NCI-H82 (cell line): ENCODE results near the gene ZNF423.
"Not testable (repeated sequence)": the region's sequence is repeated elsewhere in the genome, so short reads cannot be mapped to it uniquely, and the experiment has no call there.

Source experiments
- DNase-seq: peaks from one replicate; lab custom pipeline; 2025; lab: John Stamatoyannopoulos, UW

The ZNF423 gene

DNA sequence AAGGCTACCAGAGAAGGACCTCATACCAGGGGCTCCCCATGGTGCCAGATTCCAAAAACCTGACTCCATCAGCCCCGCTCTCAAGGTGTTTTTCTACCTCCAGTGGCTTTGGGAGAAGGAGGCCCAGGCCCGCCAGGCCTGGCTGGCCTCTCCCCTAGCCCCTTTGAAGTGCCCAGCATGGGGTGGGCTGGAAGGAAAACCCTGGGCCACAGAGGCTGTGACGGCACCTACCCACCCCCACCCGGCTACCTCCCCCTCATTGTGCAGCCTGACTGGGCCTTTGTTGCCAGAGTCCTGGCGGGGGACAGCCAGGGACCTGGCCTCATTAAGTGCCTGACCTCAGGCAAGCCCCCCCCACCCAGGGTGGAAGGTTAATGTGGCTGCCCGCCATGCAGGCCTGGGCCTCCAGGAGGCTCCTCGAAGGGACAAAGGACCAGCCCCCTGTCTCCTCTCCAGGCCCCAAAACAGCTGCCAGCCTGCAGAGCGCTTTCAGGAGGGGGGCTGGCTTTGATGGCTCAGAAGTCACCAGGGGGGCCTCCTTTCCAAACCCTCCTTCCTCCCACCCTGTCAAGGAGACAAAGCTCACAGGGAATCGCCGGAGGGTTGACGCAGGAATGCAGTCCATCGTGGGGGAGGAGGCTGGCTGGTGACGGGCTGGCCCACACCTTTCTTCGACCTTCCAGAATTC is 159.4 kb downstream of the ZNF423 start:
- no peak for DNase-seq

DNA sequence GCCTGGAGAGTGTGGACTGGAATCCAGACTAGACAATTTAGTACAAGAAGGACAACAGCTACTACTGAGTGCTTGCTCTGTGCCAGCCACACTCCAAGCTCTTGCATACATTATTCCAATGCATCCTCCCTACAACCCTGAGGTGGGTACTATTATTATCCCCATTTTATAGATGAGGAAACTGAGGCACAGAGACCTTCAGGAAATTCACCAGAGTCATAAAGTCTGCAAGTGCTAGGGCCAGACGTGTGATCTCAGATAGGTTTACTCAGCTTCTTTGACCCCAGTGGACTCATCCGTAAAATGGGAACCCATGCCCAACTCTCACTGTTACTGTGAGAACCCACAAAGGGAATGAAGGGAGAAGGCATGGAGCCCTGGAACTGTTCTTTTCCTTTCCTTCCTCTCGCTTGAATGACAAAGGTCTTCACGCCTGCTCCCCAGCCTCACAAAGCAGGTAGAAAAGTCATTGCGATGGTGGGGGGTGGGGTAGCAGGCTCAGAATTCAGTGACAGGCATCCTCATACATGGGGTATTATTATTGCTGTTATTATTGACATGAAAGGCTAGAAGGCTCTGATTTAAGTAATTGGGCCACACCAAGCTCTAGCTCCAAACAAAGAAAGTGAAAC is 160.0 kb downstream of the ZNF423 start:
- DNase-seq = no peak

DNA sequence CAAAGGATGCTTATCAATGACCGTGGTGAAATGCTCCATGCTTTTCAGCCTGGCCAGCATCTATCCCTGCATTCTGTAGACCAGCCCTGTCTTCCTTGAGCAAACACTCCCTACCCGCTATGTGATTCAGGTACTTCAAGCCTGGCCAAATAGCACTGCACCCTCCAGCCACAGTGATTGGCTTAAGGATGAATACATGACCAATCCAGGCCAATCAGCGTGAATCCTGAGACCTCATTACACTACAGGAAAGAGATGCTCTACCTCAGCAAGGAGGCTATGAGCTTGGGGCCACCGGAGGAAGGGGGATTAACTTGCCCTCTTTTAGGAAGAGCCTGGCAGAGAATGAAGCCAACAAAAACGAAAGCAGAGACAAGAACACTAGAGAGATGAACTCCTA is 162.5 kb downstream of the ZNF423 start:
- no peak for DNase-seq

DNA sequence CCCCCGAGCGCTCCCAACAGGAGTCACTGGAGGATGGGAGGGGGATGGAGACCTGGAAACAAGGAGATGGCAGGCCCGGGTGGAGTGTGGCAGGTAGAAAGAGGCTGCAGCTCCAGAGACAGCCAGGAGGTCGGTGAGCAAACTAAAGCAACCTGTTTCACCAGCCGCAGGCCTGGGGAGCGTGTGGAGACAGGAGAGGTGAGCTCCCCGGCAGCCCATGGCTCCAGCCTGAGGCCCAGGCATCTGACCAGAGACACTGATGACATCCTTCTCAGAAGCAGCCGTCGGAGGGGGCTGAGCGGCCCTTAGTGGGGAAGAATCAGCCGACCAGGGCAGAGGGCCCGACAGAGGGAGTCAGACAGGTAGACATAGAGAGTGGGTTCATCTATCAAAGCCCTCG is 165.1 kb downstream of the ZNF423 start:
- no peak for DNase-seq

DNA sequence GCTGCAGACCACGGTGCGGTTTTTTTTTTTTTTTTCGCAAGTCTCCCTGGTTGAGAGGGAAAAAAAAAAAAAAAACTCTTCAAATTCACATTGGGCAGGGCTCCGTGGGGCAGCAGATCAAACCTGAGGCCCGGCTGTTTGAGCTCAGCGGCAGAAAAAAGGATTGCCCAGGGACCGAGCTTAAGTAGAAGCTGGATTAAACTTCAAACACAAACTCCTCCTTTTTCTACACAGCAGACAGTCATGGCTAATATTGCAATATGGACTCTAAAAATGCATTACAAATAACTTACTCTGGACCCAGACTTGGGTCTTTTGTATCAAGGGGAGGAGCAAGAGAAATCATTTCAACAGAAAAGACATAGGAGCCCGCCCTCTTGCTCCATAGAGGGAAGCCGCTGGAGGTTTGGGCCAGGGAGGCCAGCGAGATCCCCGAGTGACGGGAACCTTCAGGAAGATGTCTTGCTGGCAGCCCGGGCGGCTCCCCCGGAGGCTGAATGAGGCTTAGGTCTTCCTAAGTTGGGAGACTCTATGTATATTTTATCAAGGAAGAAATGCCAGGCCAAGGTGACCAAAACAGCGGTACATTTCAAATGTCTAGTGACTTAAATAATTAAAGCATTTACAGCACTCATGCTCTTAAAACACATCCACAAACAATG is 167.7 kb downstream of the ZNF423 start:
- peak; percentile 9 for DNase-seq

DNA sequence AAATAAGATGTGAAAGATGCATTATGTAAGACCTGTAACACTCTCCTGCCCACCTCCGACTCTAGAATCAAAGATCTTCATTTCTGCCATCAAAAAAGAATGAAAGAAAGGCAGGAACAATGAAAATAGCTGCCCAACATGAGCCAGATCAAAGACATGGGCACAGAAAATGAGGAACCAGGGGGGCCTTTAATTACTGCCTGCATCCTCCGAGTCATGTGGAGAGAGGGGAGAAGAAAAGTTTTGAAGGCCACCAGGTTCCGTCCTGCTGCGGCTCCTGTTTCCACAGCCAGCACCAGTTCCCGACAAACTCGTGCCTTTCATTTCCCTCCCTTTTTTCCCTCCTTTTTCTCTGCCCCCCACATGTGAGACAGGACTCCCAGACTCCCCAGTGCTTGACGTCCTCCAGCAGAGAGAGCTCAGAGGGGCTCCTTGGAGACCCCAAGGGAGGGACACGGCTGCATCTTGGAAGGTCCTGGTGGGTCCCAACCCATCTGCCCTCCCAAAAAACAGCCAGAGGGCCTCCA is 168.4 kb downstream of the ZNF423 start:
- no peak for DNase-seq

DNA sequence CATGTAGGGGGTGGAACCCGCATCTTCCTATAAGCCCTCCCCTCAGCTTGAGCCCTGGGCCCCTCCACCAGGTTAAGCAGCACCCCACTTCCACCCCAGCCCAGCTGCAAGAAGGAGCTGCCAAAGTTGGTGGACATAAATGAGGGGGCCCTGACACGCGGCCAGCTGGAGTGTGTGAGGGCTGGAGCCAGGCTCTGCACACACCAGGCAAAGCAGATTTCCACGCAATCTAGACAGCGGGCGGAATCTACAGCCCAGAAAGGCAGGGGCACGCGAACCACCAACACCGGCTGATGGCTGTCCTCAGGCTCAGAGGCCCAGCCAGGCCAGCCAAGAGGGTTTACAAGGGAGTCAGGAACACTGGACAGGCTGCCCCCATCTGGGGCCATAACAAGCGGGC is 171.2 kb downstream of the ZNF423 start:
- no peak for DNase-seq

DNA sequence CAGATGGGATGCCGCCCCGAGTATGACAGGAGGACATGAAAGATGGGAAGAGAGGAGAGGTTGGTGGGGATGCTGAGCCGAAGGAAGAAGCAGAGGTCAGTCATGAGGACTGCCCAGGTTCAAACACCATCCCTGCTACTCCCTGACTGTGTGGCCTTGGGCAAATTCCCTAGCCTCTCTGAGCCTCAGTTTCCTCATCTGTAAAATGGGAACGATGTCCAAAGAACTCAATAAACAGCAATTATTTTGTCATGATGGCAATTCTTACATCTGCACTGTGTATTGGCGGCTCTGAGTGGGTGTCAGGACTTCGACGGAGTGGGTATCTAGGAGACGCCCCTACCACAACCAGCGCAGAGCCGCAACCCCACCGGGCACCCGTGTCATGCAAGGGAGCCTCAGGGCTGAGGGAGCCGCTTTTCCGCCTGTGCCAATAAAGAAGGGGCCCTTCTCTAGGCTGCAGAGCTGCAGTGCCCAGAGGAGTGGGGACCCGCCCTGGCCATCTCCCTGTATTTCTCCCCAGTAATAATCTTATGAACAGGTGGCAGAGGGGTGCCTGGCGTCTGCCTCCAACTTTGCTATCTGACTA is 173.2 kb downstream of the ZNF423 start:
- DNase-seq = no peak

DNA sequence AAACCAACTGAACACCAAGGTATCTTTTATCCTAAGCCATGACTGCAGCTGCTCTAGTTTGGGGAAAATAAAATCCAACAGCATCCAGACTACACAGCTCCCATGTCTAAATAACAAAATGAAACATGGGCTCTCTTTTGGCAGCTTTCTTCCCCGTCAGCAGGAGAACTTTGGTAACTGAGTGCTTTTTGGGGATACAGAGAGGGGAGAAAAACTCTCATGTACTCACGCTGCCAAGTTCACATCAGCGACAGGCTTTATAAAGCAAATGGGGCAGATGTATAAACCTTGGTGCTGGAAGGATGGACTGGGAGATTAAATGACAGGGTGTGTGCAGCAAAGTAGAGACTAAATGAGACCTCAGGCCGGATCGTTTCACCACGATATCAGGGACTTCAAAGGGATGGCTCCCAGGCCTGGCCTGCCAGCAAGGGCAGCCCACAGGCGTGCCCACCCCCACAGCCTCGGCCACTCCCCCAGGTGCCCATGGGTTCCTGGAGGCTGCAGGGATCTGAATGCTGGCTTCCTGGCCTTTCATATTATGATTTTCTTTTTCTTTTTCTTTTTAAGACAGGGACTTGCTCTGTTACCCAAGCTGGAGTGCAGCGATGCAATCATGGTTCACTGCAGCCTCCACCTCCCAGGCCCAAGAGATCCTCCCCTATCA is 174.6 kb downstream of the ZNF423 start:
- DNase-seq = no peak

DNA sequence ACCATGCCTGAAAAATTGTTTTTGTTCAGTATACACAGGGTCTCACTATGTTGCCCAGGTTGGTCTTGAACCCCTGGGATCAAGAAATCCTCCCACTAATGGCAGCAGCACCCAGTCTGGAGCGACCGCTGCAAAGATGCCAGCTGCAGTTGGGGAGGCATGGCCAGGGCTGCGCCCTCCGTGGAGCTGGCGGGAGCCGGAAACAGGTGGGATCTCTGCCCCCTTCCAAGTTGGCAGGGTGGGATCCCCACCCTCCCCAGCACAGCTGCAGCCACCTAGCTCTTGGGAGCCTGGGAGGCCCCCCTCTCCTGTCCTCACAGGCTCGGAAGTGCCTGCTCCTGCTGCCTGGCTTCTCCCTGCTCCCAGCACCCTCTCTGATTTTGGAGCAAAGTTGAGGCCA is 176.8 kb downstream of the ZNF423 start:
- no peak for DNase-seq

DNA sequence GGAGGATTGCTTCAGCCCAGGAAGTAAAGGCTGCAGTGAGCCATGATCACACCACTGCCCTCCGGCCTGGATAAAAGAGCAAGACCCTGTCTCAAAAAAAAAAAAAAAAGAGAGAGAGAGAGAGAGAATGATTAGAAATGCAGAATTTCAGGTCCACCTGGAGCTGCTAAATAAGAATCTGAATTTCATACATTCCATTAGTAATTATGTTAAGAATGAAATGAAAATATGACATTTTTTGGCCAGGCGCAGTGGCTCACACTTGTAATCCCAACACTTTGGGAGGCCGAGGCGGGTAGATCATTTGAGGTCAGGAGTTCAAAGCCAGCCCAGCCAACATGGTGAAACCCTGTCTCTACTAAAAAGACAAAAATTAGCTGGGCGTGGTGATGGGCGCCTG is 178.3 kb downstream of the ZNF423 start:
- DNase-seq = not testable (repeated sequence)

DNA sequence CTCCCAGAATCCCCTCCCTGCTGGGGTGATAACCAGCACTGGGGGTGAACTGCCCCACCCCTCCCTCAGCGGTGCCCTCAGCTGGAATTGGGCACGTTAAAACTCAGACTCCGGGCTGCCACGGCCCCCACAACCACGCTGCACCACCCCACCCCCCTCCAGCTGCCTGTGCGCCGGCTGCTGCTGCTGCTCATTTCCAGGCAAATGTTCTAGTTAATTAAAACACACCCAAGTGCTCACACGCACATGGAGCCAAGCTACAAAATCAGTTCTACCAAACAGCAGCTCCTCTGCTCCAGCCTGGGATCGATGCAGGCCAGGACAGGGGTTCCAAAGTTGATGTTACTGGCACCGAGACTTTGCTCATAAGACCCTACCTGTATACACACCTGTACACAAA is 180.5 kb downstream of the ZNF423 start:
- no peak for DNase-seq

DNA sequence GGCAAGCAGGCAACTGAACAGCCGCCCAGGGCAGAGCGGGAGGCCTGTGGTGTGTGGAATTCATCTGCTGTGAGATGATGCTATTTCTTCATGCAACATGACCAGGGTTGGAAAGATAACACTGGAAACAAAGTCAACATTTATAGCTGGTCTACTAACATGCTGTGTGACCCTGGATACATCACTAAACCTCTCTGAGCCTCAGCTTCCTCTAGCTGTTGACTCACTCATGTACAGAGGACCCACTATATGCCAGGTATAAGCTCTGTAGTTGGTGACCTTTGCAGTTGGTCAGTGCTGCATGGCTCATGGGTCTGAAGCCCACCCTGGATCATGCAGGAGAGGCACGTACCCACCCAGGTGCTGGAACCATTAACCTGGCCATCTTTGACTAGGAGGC is 180.9 kb downstream of the ZNF423 start:
- DNase-seq = no peak

DNA sequence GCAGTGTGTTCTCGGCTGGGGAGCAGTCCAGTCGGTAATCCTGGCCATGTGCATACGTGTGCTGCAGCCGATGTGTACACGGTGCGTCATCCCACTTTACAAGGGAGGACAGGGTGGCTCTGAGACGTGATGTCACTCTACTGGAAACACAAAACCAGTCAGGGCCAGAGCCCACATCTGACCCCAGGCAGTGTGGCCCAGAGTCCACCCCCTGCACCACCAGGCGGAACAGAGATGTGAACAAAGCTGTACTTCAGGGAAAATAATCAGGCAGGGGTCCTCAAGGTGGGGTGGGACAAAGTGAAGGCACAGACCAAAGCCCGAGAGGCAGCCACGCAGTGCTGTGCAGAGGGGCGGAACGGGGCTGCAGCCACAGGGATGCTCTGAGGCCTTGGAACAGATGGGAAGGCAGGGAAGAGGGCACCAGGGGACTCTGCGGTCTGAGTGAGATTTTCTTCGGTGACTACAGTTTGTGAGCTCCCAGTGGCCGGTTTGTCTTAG is 181.5 kb downstream of the ZNF423 start:
- peak; percentile 18 for DNase-seq

DNA sequence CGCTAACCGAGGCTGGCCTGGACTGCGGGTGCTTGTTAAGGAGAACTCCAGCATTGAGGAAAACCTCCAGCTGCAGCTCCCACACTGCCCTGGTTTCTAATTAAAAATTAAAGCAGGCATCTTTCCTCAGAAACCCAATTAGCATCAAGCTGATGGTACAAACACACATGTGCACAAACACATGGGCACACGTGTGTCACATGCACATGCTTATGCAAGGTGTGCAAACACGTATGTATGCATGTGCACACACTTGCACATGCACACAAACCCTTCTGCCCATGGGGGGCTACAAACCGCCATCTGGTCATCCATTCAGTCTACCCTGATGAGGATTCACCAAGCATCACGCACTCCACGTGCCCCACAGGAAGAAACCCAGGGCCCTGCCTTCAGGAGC is 182.5 kb downstream of the ZNF423 start:
- no peak for DNase-seq

DNA sequence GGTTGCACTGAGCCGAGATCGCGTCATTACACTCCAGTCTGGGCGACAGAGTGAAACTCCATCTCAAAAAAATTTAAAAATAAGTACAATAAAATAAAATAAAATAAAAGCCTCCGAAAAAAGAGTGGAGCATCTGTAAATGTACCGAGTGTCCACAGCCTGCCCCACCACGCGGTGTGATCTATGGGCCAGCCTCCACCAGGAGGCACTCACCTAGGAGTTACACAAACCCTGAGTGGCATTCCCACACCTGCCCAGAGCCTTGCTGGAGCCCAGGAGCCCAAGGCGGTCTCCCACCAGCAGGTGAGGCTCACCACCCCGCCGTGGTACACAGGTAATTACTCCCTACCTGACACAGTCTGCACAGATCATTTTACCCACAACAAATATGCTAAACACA is 183.2 kb downstream of the ZNF423 start:
- DNase-seq = no peak

DNA sequence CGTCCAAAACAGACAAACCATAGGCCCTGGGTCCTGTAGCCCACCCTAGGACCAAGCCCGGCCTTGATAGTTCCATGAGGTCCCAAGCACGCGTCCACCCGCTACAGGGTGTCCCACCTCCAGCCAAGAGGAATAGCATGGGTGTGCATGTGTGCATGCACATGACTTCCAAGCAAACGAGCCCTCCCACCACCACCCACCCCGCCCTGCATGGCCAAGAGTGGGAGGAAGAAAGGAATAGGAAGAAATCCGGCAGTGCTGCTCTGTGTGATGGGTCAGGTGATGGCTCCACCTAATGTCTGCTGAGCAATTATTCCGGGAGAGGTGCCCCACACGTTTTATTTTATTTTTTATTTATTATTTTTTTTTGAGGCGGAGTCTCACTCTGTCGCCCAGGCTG is 184.6 kb downstream of the ZNF423 start:
- no peak for DNase-seq

DNA sequence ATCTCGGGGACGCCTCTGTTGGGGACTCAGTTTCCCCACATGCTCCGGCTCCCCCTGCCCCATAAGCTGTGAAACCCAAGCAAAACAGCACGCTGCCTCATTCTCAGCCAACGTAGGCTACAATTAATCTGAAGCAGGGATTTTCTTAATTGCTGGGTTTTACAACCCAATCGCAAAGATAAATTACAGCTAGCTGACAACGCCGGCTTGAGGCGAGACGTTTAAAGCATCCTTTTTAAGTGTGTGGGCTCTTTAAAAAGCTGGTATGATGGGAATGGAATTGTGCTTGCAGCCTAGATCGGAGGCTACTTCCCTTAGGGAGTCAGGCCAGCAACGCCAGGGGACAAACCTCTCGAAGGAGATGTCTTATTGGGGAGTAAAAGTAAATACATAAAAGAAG is 185.3 kb downstream of the ZNF423 start:
- no peak for DNase-seq

DNA sequence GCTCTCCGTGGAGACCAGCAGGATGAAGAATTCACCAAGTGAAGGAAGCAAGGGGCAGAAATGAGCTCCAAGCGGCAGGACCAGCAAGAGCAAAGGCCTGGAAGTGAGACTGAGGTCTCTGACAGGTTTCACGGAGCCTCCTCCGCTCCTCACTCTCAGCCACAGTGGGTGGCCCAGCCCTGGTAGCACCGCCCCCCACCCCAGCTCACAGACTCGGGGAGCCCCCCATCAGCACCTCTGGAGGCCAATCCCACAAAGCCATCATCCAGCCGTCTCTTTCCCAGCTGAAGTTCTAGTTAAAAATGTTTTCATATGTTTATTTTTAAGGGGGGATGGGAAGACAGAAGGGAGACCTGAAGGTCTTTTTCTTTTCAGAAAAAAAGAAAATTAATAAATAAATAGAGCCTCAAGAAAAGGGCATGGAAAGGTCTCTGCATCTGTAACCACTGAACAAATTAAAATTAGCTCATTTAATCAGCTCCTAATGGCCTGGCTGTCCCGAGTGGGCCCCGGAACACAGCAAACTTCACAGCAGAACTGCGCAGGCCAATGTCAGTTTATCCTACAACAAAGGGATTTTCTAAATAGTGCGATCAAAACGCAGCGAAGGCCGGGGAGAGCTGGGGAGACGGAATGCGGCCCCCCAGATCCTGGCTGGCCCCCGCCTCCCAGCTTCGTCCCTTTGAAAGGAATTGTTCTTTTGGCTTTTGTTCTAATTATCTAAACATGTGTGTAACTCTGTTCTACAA is 190.3 kb downstream of the ZNF423 start:
- DNase-seq = no peak

DNA sequence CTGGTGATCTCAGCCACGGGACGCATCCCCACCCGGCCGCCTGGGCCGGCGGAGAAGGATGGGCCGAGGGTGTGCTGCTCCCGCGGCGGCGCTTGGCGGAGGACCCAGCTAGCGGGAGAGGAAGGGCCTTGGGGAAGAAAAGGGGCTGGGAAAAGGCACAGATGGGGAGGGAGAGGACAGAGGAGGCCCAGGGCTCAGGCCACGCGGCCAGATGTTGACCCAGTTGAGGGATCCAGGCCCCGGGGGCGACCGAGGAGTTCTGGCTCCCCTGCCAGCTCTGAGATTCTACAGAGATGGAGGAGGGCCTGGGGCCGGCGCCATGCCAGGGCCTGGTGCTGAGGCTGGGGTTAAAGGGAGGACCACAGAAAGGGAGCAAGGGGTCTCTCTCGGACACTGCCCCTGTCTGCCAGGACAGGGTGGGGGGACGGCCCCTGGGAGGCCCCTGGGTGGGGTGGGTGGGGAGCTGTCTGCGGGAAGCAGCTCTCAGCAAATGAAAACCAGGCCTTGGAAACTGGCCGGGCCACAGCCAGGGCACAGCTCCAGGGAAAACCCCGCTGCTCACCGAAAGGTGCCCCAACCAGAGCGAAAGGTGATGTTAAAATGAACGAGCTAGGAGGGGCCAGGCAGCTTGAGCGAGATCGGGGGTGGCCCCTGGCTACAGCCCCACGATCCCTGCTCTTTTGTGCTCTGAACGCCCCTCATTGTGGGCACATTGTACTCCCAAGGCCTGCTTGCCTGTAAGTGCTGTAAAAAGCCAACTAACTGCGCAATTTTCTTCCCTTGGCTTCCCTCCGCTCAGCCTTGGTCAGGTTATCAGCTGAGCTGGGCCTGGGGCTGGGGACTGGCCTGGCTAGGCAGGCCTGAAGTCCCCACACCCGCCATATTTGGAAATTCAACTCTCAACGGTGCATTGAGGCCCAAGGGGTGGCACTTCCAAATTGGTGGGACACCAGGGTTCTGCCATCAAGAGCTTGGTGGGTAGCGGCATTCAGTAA is 191.4 kb downstream of the ZNF423 start:
- DNase-seq = no peak
